ENCODE results near the gene SHH. TPM values are rescaled to one million over a fixed set of nuclear protein-coding genes. Genes with fewer than 3 reads are reported as not detected.

The SHH gene
- total and polyA plus RNA-seq, 2 donors (not counting 3 experiments of a cell fraction or from before 2014, with no cell fraction given), result not detected

DNA sequence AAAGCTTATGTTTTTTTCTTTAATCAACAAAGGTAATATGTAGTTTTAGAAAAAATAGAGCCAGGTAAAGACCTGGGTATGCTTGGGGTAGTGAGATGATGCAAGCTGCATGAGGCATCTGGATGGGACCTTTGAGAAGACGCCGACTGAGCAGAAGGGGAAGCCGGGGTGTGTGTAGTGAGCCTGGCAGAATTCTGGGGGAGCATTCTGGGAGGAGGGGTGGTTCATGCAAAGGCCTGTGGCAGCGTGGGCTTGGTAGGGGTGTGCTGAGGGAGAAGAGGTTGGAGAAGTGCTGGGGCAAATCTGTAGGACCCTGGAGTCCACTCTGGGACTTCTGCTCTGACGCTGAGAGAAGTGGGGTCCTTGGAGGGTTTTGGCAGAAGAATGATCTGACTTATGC is 33.9 kb upstream of the SHH start:
- dilution Hi-C loops (cut with MboI; ENCODE audit: extremely low pct_ligation_motif_present, low sequenced_read_pairs) (no loop called here), intact Hi-C loops (cut with micrococcal nuclease) (no loop called here)
- no peak overlapping the region for H3K4me2 ChIP-seq (ENCODE audit: insufficient read depth, low read length)
- no peak for TF ChIP-seq MYC (IDR thresholded peaks at IDR 0.05; ENCODE audit: low read depth, low read length)
- TF ChIP-seq POLR2AphosphoS5 (IDR thresholded peaks at IDR 0.05; ENCODE audit: insufficient read depth, low read depth, low read length), result no peak
- no peak for TF ChIP-seq EZH2 (IDR thresholded peaks at IDR 0.05; ENCODE audit: borderline replicate concordance, low read depth, low read length, severe bottlenecking)
- no peak for TF ChIP-seq JUN (IDR thresholded peaks at IDR 0.05; ENCODE audit: borderline replicate concordance, insufficient read depth, insufficient read length, low read depth)
- TF ChIP-seq, protein P1, sequence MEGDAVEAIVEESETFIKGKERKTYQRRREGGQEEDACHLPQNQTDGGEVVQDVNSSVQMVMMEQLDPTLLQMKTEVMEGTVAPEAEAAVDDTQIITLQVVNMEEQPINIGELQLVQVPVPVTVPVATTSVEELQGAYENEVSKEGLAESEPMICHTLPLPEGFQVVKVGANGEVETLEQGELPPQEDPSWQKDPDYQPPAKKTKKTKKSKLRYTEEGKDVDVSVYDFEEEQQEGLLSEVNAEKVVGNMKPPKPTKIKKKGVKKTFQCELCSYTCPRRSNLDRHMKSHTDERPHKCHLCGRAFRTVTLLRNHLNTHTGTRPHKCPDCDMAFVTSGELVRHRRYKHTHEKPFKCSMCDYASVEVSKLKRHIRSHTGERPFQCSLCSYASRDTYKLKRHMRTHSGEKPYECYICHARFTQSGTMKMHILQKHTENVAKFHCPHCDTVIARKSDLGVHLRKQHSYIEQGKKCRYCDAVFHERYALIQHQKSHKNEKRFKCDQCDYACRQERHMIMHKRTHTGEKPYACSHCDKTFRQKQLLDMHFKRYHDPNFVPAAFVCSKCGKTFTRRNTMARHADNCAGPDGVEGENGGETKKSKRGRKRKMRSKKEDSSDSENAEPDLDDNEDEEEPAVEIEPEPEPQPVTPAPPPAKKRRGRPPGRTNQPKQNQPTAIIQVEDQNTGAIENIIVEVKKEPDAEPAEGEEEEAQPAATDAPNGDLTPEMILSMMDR (IDR thresholded peaks at IDR 0.05; ENCODE audit: extremely low read depth in 1 of 2, insufficient read depth in 1 of 2, low read depth in 1 of 2, low read length in 2 of 2), result no peak
- no peak for FAIRE-seq
- no peaks in the 10 kb centered on the region for H4K20me1 ChIP-seq (replicated peaks; ENCODE audit: control insufficient read depth, extremely low read depth, insufficient read depth, low read length)
- H3K4me1 ChIP-seq (ENCODE audit: control insufficient read depth, extremely low read depth, insufficient read depth, low read length), result no peaks in the 10 kb centered on the region
- no peaks in the 10 kb centered on the region for H3K36me3 ChIP-seq (ENCODE audit: control insufficient read depth in 2 of 2, extremely low read depth in 1 of 2, insufficient read depth in 2 of 2, low read length in 2 of 2)
- H3K9me3 ChIP-seq (replicated peaks; ENCODE audit: control insufficient read depth, insufficient read depth, low read length), result no peaks in the 10 kb centered on the region
- no peak overlapping the region for H2AFZ ChIP-seq (ENCODE audit: low read depth, low read length)
- no peaks in the 10 kb centered on the region for H3K27me3 ChIP-seq (ENCODE audit: control insufficient read depth in 2 of 2, insufficient read depth in 2 of 2, low read length in 2 of 2)
- ChIA-PET POLR2A (no interaction called here), CTCF (interaction anchor here (1.0 kb wide), 1 partner anchor 32 kb away, joined by 3 read pairs; no protein-coding TSS in a partner anchor)
- no peak overlapping the region for H3K9ac ChIP-seq (replicated peaks; ENCODE audit: extremely low read depth, insufficient read depth, low read length)
- no peak overlapping the region for H3K27ac ChIP-seq (ENCODE audit: insufficient read depth, low read depth, low read length)
- H3K9me1 ChIP-seq (replicated peaks; ENCODE audit: control insufficient read depth, extremely low read depth, insufficient read depth, low read length), result no peaks in the 10 kb centered on the region
- no peak for DNase-seq (ENCODE audit: low read depth, low spot score)
- no peak overlapping the region for H3K4me3 ChIP-seq (replicated peaks in 1 of 3; ENCODE audit: insufficient read depth in 1 of 3, low read depth in 1 of 3, low read length in 3 of 3)
- BruUV-seq (replicated peaks), result no TSS peak
- H3K79me2 ChIP-seq (ENCODE audit: control insufficient read depth, insufficient read depth, low read length), result no peaks in the 10 kb centered on the region

DNA sequence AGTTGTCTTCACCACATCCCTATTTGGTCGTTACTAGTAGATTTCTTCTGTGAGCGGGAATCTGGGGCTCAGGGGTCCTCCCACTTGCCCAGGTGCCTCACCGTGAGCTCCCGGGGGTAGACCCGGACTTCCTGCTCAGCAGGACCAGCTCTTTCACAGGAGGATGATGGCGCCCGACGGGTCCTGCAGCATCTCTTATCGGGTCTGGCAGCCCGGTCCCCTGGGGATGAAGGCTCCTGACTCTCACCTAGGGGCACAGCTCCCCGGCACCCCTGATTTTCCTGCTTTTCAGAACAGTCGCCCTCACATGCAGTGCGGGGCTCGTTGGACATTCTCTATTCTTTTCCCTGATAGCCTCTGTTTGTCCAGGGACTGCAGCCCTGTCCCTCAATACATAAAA is 33.0 kb upstream of the SHH start:
- TF ChIP-seq MYC (IDR thresholded peaks at IDR 0.05; ENCODE audit: low read depth, low read length) (no peak), EZH2 (IDR thresholded peaks at IDR 0.05; ENCODE audit: borderline replicate concordance, low read depth, low read length, severe bottlenecking) (no peak), POLR2A (IDR thresholded peaks at IDR 0.05; ENCODE audit: low read depth, low read length) (no peak), FOS (IDR thresholded peaks at IDR 0.05; ENCODE audit: borderline replicate concordance, insufficient read depth, low read length) (no peak), JUN (IDR thresholded peaks at IDR 0.05; ENCODE audit: borderline replicate concordance, insufficient read depth, insufficient read length, low read depth) (no peak), GATA2 (IDR thresholded peaks at IDR 0.05; ENCODE audit: insufficient read depth, insufficient read length, low read depth, low read length) (no peak), POLR2AphosphoS5 (IDR thresholded peaks at IDR 0.05; ENCODE audit: insufficient read depth, low read depth, low read length) (no peak)
- TF ChIP-seq, protein P1 (IDR thresholded peaks at IDR 0.05; ENCODE audit: extremely low read depth in 1 of 2, insufficient read depth in 1 of 2, low read depth in 1 of 2, low read length in 2 of 2), result no peak
- TF ChIP-seq, protein P2, sequence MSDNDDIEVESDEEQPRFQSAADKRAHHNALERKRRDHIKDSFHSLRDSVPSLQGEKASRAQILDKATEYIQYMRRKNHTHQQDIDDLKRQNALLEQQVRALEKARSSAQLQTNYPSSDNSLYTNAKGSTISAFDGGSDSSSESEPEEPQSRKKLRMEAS (IDR thresholded peaks at IDR 0.05; ENCODE audit: insufficient read depth, insufficient read length), result no peak
- dilution Hi-C loops (cut with MboI; ENCODE audit: extremely low pct_ligation_motif_present, low sequenced_read_pairs), result no loop called here

More for the DNA sequence above, 33.0 kb upstream of the SHH start:
- H2AFZ ChIP-seq (ENCODE audit: low read depth, low read length), result no peak overlapping the region
- no peak overlapping the region for H3K4me3 ChIP-seq (replicated peaks in 1 of 3; ENCODE audit: insufficient read depth in 1 of 3, low read depth in 1 of 3, low read length in 3 of 3)
- CTCF ChIA-PET, result no interaction called here
- H3K36me3 ChIP-seq (ENCODE audit: control insufficient read depth in 2 of 2, extremely low read depth in 1 of 2, insufficient read depth in 2 of 2, low read length in 2 of 2), result no peaks in the 10 kb centered on the region
- BruUV-seq (replicated peaks), result no TSS peak
- POLR2A ChIA-PET, result no interaction called here
- no peak overlapping the region for H3K27ac ChIP-seq (ENCODE audit: insufficient read depth, low read depth, low read length)
- no peaks in the 10 kb centered on the region for H4K20me1 ChIP-seq (replicated peaks; ENCODE audit: control insufficient read depth, extremely low read depth, insufficient read depth, low read length)
- H3K9ac ChIP-seq (replicated peaks; ENCODE audit: extremely low read depth, insufficient read depth, low read length), result no peak overlapping the region
- no peaks in the 10 kb centered on the region for H3K9me1 ChIP-seq (replicated peaks; ENCODE audit: control insufficient read depth, extremely low read depth, insufficient read depth, low read length)
- no peaks in the 10 kb centered on the region for H3K27me3 ChIP-seq (ENCODE audit: control insufficient read depth in 2 of 2, insufficient read depth in 2 of 2, low read length in 2 of 2)
- H3K4me2 ChIP-seq (ENCODE audit: insufficient read depth, low read length), result no peak overlapping the region
- DNase-seq (ENCODE audit: low read depth, low spot score) (no peak), FAIRE-seq (no peak)
- H3K79me2 ChIP-seq (ENCODE audit: control insufficient read depth, insufficient read depth, low read length), result no peaks in the 10 kb centered on the region
- H3K9me3 ChIP-seq (replicated peaks; ENCODE audit: control insufficient read depth, insufficient read depth, low read length), result no peaks in the 10 kb centered on the region
- H3K4me1 ChIP-seq (ENCODE audit: control insufficient read depth, extremely low read depth, insufficient read depth, low read length), result no peaks in the 10 kb centered on the region
- intact Hi-C loops (cut with micrococcal nuclease), result no loop called here
